ENCODE measurements around the gene PMP22.

Gene PMP22

GRCh38 chr17:15271741-15272140 lies 6.6 kb upstream of the PMP22 start:
- no peak overlapping the region for H4K91ac ChIP-seq (ENCODE audit: low read depth, low read length, poor library complexity)
- peaks cover 0 to 31% (median 0%) of the 10 kb centered on the region in 3 experiments for H3K27me3 ChIP-seq (ENCODE audit: control insufficient read depth in 3 of 3, insufficient read depth in 3 of 3, low read depth in 1 of 3, low read length in 3 of 3)
- no peak for DNase-seq (ENCODE audit: low spot score)
- no peaks in the 10 kb centered on the region for H3K36me3 ChIP-seq (replicated peaks in 1 of 2; ENCODE audit: control insufficient read depth in 2 of 2, insufficient read depth in 2 of 2, low read length in 2 of 2)
- H3K27ac ChIP-seq (replicated peaks; ENCODE audit: low read length), result no peak overlapping the region
- no peak overlapping the region for H2BK120ac ChIP-seq (ENCODE audit: low read depth, low read length)
- H4K8ac ChIP-seq (ENCODE audit: low read depth, low read length), result no peak overlapping the region
- WGBS, 2 donors (ENCODE audit: extremely low coverage in 2 of 2, insufficient read length in 2 of 2, insufficient replicate concordance in 1 of 2), result no CpG with 5 or more reads among the region's 6 CpGs
- no peak overlapping the region for H3K4me3 ChIP-seq (ENCODE audit: low read length in 2 of 2)
- no peak overlapping the region for H3K9ac ChIP-seq (ENCODE audit: low read depth, low read length, poor library complexity)
- no peak overlapping the region for H3K4ac ChIP-seq (ENCODE audit: low read length)
- no peak overlapping the region for H3K18ac ChIP-seq (ENCODE audit: low read length)
- no peak overlapping the region for H2AK5ac ChIP-seq (ENCODE audit: low read depth, low read length)
- H3K79me1 ChIP-seq (ENCODE audit: low read depth, low read length), result no peaks in the 10 kb centered on the region
- no peak overlapping the region for H3K23ac ChIP-seq (ENCODE audit: low read depth, low read length, poor library complexity)
- H3K4me2 ChIP-seq (ENCODE audit: insufficient read depth, low read length, poor library complexity, severe bottlenecking), result no peak overlapping the region
- peaks cover 0 to 3% of the 10 kb centered on the region in 2 donors for H3K4me1 ChIP-seq (ENCODE audit: control insufficient read depth in 2 of 2, insufficient read depth in 1 of 2, low read depth in 1 of 2, low read length in 2 of 2)
- H2AFZ ChIP-seq (ENCODE audit: low read length), result no peak overlapping the region
- no peak overlapping the region for H2BK12ac ChIP-seq (ENCODE audit: low read length)
- no peaks in the 10 kb centered on the region for H3K9me3 ChIP-seq (replicated peaks in 1 of 2; ENCODE audit: control insufficient read depth in 2 of 2, insufficient read depth in 1 of 2, low read depth in 1 of 2, low read length in 2 of 2)
- no peak overlapping the region for H2BK15ac ChIP-seq (ENCODE audit: low read length)
- no peak overlapping the region for H3K14ac ChIP-seq (ENCODE audit: low read length)
- H2BK5ac ChIP-seq (ENCODE audit: low read length), result no peak overlapping the region

DNA sequence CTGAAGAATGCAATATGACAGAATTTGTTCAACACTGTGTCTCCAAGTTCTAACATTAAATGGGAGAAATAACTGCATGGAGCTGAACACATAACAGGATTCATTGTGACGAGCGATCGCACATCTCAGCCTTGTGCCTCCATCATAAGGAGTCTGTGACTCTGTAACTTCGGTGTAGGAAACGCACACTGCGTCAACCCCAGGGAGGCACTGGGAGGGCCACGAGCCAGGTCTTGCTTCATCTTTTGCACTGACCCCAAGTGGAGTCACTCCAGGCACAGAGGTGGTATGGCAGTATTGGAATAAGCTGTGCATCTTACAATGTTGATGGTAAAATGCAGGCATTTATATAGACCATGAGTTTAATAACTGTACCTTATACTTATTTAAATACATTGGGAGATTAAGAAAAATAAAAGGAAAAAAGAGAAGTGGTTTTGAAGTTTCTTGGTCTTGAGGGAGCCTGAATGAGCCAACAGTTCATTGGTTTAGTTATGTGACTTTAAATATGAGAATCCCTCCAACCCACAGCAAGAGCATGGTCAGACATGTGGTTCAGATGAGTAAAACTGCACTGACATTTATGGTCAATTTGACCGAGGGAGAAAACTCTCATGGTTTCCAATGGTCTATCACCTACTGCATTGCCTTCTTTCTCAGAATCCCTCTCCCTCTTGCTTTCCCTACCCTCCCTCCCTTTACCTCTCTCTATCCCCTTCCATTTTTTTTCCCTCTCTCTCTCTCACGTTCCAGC lies 5.7 kb upstream of the PMP22 start:
- H3K36me3 ChIP-seq (replicated peaks in 1 of 2; ENCODE audit: control insufficient read depth in 2 of 2, insufficient read depth in 2 of 2, low read length in 2 of 2), result no peaks in the 10 kb centered on the region
- H3K4me1 ChIP-seq (ENCODE audit: control insufficient read depth in 2 of 2, insufficient read depth in 1 of 2, low read depth in 1 of 2, low read length in 2 of 2), result peaks cover 0 to 3% of the 10 kb centered on the region in 2 donors
- peaks cover 0 to 41% (median 0%) of the 10 kb centered on the region in 3 experiments for H3K27me3 ChIP-seq (ENCODE audit: control insufficient read depth in 3 of 3, insufficient read depth in 3 of 3, low read depth in 1 of 3, low read length in 3 of 3)
- H2AFZ ChIP-seq (ENCODE audit: low read length), result no peak overlapping the region
- no peak overlapping the region for H2BK120ac ChIP-seq (ENCODE audit: low read depth, low read length)
- 100% methylated on average over 1 of the region's 9 CpGs; no CpG with 5 or more reads in 1 of the 2 donors for WGBS, 2 donors (ENCODE audit: extremely low coverage in 2 of 2, insufficient read length in 2 of 2, insufficient replicate concordance in 1 of 2)
- DNase-seq (ENCODE audit: low spot score), result no peak
- H2BK15ac ChIP-seq (ENCODE audit: low read length), result no peak overlapping the region
- no peak overlapping the region for H3K23ac ChIP-seq (ENCODE audit: low read depth, low read length, poor library complexity)
- no peak overlapping the region for H2AK5ac ChIP-seq (ENCODE audit: low read depth, low read length)
- no peak overlapping the region for H3K14ac ChIP-seq (ENCODE audit: low read length)
- no peak overlapping the region for H3K4me2 ChIP-seq (ENCODE audit: insufficient read depth, low read length, poor library complexity, severe bottlenecking)
- H3K18ac ChIP-seq (ENCODE audit: low read length), result no peak overlapping the region
- no peak overlapping the region for H3K27ac ChIP-seq (replicated peaks; ENCODE audit: low read length)
- H3K9ac ChIP-seq (ENCODE audit: low read depth, low read length, poor library complexity), result no peak overlapping the region
- no peaks in the 10 kb centered on the region for H3K79me1 ChIP-seq (ENCODE audit: low read depth, low read length)
- no peak overlapping the region for H2BK12ac ChIP-seq (ENCODE audit: low read length)
- H3K9me3 ChIP-seq (replicated peaks in 1 of 2; ENCODE audit: control insufficient read depth in 2 of 2, insufficient read depth in 1 of 2, low read depth in 1 of 2, low read length in 2 of 2), result no peaks in the 10 kb centered on the region
- no peak overlapping the region for H3K4me3 ChIP-seq (ENCODE audit: low read length in 2 of 2)
- no peak overlapping the region for H2BK5ac ChIP-seq (ENCODE audit: low read length)
- no peak overlapping the region for H3K4ac ChIP-seq (ENCODE audit: low read length)
- no peak overlapping the region for H4K91ac ChIP-seq (ENCODE audit: low read depth, low read length, poor library complexity)
- H4K8ac ChIP-seq (ENCODE audit: low read depth, low read length), result no peak overlapping the region

DNA sequence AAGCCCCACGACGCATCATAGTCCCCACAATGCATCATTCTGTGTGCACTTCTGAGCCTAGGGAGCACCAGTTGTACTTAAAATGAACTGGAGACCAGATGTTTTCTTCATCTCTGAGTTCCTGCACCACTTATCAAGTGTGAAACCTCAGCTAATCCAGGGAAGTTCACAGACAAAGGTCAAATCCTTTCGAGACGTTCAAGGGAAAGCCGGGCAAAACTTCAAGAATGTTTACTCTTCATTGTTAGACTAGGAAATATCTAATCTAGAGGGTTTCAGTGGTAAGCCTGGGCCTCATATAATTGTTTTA lies 4.6 kb upstream of the PMP22 start:
- H2BK120ac ChIP-seq (ENCODE audit: low read depth, low read length), result no peak overlapping the region
- H3K4ac ChIP-seq (ENCODE audit: low read length), result no peak overlapping the region
- H3K79me1 ChIP-seq (ENCODE audit: low read depth, low read length), result no peaks in the 10 kb centered on the region
- no peak overlapping the region for H2BK12ac ChIP-seq (ENCODE audit: low read length)
- no peak overlapping the region for H3K14ac ChIP-seq (ENCODE audit: low read length)
- H3K9me3 ChIP-seq (replicated peaks in 1 of 2; ENCODE audit: control insufficient read depth in 2 of 2, insufficient read depth in 1 of 2, low read depth in 1 of 2, low read length in 2 of 2), result no peaks in the 10 kb centered on the region
- no peak overlapping the region for H4K8ac ChIP-seq (ENCODE audit: low read depth, low read length)
- no peak overlapping the region for H3K27ac ChIP-seq (replicated peaks; ENCODE audit: low read length)
- peaks cover 0 to 51% (median 0%) of the 10 kb centered on the region in 3 experiments for H3K27me3 ChIP-seq (ENCODE audit: control insufficient read depth in 3 of 3, insufficient read depth in 3 of 3, low read depth in 1 of 3, low read length in 3 of 3)
- no peak overlapping the region for H4K91ac ChIP-seq (ENCODE audit: low read depth, low read length, poor library complexity)
- H3K23ac ChIP-seq (ENCODE audit: low read depth, low read length, poor library complexity), result no peak overlapping the region
- no peak for DNase-seq (ENCODE audit: low spot score)
- no peaks in the 10 kb centered on the region for H3K36me3 ChIP-seq (replicated peaks in 1 of 2; ENCODE audit: control insufficient read depth in 2 of 2, insufficient read depth in 2 of 2, low read length in 2 of 2)
- H2BK15ac ChIP-seq (ENCODE audit: low read length), result no peak overlapping the region
- no peak overlapping the region for H3K9ac ChIP-seq (ENCODE audit: low read depth, low read length, poor library complexity)
- no peak overlapping the region for H3K4me2 ChIP-seq (ENCODE audit: insufficient read depth, low read length, poor library complexity, severe bottlenecking)
- H3K4me1 ChIP-seq (ENCODE audit: control insufficient read depth in 2 of 2, insufficient read depth in 1 of 2, low read depth in 1 of 2, low read length in 2 of 2), result peaks cover 0 to 3% of the 10 kb centered on the region in 2 donors
- H2BK5ac ChIP-seq (ENCODE audit: low read length), result no peak overlapping the region
- no CpG with 5 or more reads among the region's 5 CpGs for WGBS, 2 donors (ENCODE audit: extremely low coverage in 2 of 2, insufficient read length in 2 of 2, insufficient replicate concordance in 1 of 2)
- no peak overlapping the region for H2AK5ac ChIP-seq (ENCODE audit: low read depth, low read length)
- H3K18ac ChIP-seq (ENCODE audit: low read length), result no peak overlapping the region
- peak overlapping the region in 1 of 2 donors; percentile 33 for H3K4me3 ChIP-seq (ENCODE audit: low read length in 2 of 2)
- H2AFZ ChIP-seq (ENCODE audit: low read length), result no peak overlapping the region

DNA sequence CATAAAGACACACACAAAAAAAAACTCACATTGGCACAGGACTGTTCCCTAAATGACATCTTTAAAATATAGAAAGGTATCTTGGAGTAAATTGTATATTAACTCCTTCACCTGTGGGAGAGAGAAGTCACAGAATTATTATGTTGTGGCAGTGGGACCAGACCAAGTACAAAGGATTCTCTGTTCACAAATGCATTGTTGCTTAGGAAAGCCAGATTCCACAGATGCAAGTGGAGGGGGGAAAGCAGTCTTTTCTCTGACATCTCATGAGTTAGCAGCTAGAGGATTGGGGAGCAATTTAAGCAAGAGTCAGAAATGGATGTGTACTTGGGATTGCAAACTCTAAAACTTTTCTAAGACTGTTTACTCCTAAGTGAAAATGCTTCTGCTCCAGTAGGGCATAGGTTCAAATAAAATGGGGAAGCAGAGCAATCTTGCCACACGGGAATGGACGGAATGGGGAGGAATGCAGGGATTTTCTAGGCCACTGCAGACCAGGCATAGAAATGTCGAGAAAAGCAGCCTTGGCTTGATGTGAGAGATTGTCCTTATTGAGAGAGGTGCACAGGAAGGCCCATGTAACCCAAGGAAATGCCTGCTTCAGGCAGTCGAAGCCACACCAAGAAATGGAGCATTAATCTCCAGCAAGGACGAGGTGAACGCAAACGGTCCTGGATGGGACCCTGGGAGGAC lies 4.1 kb upstream of the PMP22 start:
- Histone ChIP-seq H3K27me3 (ENCODE audit: control insufficient read depth in 3 of 3, insufficient read depth in 3 of 3, low read depth in 1 of 3, low read length in 3 of 3) (peaks cover 0 to 56% (median 2%) of the 10 kb centered on the region in 3 experiments), H3K27ac (replicated peaks; ENCODE audit: low read length) (no peak overlapping the region)

More for the DNA sequence above, 4.1 kb upstream of the PMP22 start:
- Histone ChIP-seq H3K9me3 (replicated peaks in 1 of 2; ENCODE audit: control insufficient read depth in 2 of 2, insufficient read depth in 1 of 2, low read depth in 1 of 2, low read length in 2 of 2) (no peaks in the 10 kb centered on the region), H3K9ac (ENCODE audit: low read depth, low read length, poor library complexity) (no peak overlapping the region), H3K14ac (ENCODE audit: low read length) (no peak overlapping the region), H2BK120ac (ENCODE audit: low read depth, low read length) (no peak overlapping the region), H3K23ac (ENCODE audit: low read depth, low read length, poor library complexity) (no peak overlapping the region), H3K18ac (ENCODE audit: low read length) (no peak overlapping the region), H2BK5ac (ENCODE audit: low read length) (no peak overlapping the region), H2AFZ (ENCODE audit: low read length) (no peak overlapping the region), H2BK15ac (ENCODE audit: low read length) (no peak overlapping the region), H4K8ac (ENCODE audit: low read depth, low read length) (no peak overlapping the region), H2AK5ac (ENCODE audit: low read depth, low read length) (no peak overlapping the region), H3K79me1 (ENCODE audit: low read depth, low read length) (no peaks in the 10 kb centered on the region), H3K4ac (ENCODE audit: low read length) (no peak overlapping the region), H4K91ac (ENCODE audit: low read depth, low read length, poor library complexity) (no peak overlapping the region), H3K4me2 (ENCODE audit: insufficient read depth, low read length, poor library complexity, severe bottlenecking) (no peak overlapping the region), H2BK12ac (ENCODE audit: low read length) (no peak overlapping the region), H3K4me3 (ENCODE audit: low read length in 2 of 2) (peak overlapping the region in 1 of 2 donors; percentile 33), H3K4me1 (ENCODE audit: control insufficient read depth in 2 of 2, insufficient read depth in 1 of 2, low read depth in 1 of 2, low read length in 2 of 2) (peaks cover 0 to 3% of the 10 kb centered on the region in 2 donors), H3K36me3 (replicated peaks in 1 of 2; ENCODE audit: control insufficient read depth in 2 of 2, insufficient read depth in 2 of 2, low read length in 2 of 2) (no peaks in the 10 kb centered on the region)
- no CpG with 5 or more reads among the region's 7 CpGs for WGBS, 2 donors (ENCODE audit: extremely low coverage in 2 of 2, insufficient read length in 2 of 2, insufficient replicate concordance in 1 of 2)
- no peak for DNase-seq (ENCODE audit: low spot score)

Data from neuronal stem cell (in vitro differentiated cells).